Liver (tissue), 9 donors: ENCODE measurements around the gene CIAO3. TPM values are rescaled to one million over a fixed set of nuclear protein-coding genes. Genes with fewer than 3 reads are reported as not detected.

Experiments used
- DNase-seq: peaks from one replicate; pipeline ENCODE4 v3.0.0-alpha.2; 2017; ENCODE audit warnings: low spot score
- H3K27ac ChIP-seq, 2 donors: one replicate each; pipeline ENCODE4 v1.7.0; 2013; ENCODE audit warnings: inconsistent platforms in 2 of 2, low read length in 2 of 2, control low read depth in 1 of 2, low read depth in 1 of 2, mild to moderate bottlenecking in 1 of 2
- H3K27me3 ChIP-seq, 4 donors: one replicate each; pipeline versions ENCODE4 v1.6.1 to v1.7.0; 2013; ENCODE audit warnings: low read length in 3 of 4, inconsistent platforms in 1 of 4, mild to moderate bottlenecking in 1 of 4, moderate library complexity in 1 of 4; ENCODE audit not compliant: control insufficient read depth in 4 of 4, insufficient read depth in 4 of 4
- H3K36me3 ChIP-seq, 4 donors: one replicate each; pipeline versions ENCODE4 v1.6.1 to v1.7.0; 2013; ENCODE audit warnings: low read length in 3 of 4, mild to moderate bottlenecking in 3 of 4, low read depth in 1 of 4, moderate library complexity in 1 of 4; ENCODE audit not compliant: control insufficient read depth in 4 of 4, insufficient read depth in 3 of 4
- H3K4me1 ChIP-seq, 4 donors: one replicate each; pipeline versions ENCODE4 v1.6.1 to v1.7.0; 2013; ENCODE audit warnings: low read length in 3 of 4, mild to moderate bottlenecking in 3 of 4, moderate library complexity in 1 of 4; ENCODE audit not compliant: control insufficient read depth in 4 of 4, insufficient read depth in 4 of 4
- H3K4me3 ChIP-seq, 3 donors: one replicate each; pipeline versions ENCODE4 v1.6.1 to v1.7.0; 2013; ENCODE audit warnings: low read length in 3 of 3, control low read depth in 1 of 3, low read depth in 1 of 3, mild to moderate bottlenecking in 1 of 3
- H3K9ac ChIP-seq, 2 donors: one replicate each; pipeline ENCODE4 v1.7.0; 2013; ENCODE audit warnings: low read length in 2 of 2, mild to moderate bottlenecking in 2 of 2, moderate library complexity in 2 of 2, control low read depth in 1 of 2, low read depth in 1 of 2
- H3K9me3 ChIP-seq, 4 donors: one replicate each; pipeline versions ENCODE4 v1.6.1 to v1.7.0; 2013; ENCODE audit warnings: low read length in 3 of 4; ENCODE audit not compliant: control insufficient read depth in 4 of 4
- ATF3 ChIP-seq: IDR thresholded peaks from 2 replicates; pipeline ENCODE4 v1.6.1; 2016; ENCODE audit warnings: antibody characterized with exemption
- EGR1 ChIP-seq, 2 donors: IDR thresholded peaks; 2 replicates each; pipeline ENCODE4 v1.6.1; 2016 to 2018; ENCODE audit warnings: antibody characterized with exemption in 2 of 2, low read depth in 2 of 2
- FOXA2 ChIP-seq: IDR thresholded peaks from 2 replicates; pipeline ENCODE4 v1.6.1; 2016; ENCODE audit warnings: antibody characterized with exemption
- HNF4A ChIP-seq, 2 donors: conservative IDR thresholded peaks; 2 replicates each; pipeline ENCODE4 v1.6.1; 2016; ENCODE audit warnings: antibody characterized with exemption in 2 of 2, mild to moderate bottlenecking in 2 of 2
- JUND ChIP-seq, 2 donors: IDR thresholded peaks; 2 replicates each; pipeline ENCODE4 v1.6.1; 2016; ENCODE audit warnings: antibody characterized with exemption in 2 of 2
- NR2F2 ChIP-seq: IDR thresholded peaks from 2 replicates; pipeline ENCODE4 v1.6.1; 2016; ENCODE audit warnings: antibody characterized with exemption
- REST ChIP-seq: IDR thresholded peaks from 2 replicates; pipeline ENCODE4 v1.6.1; 2016; ENCODE audit warnings: antibody characterized with exemption, mild to moderate bottlenecking
- SP1 ChIP-seq: IDR thresholded peaks from 2 replicates; pipeline ENCODE4 v1.6.1; 2018; ENCODE audit warnings: antibody characterized with exemption, mild to moderate bottlenecking
- TAF1 ChIP-seq: conservative IDR thresholded peaks from 2 replicates; pipeline ENCODE4 v1.6.1; 2016; ENCODE audit warnings: antibody characterized with exemption, mild to moderate bottlenecking
- WGBS: extraction: QIAGEN DNeasy Blood & Tissue Kit; methylation state at CpG from one replicate; pipeline ENCODE4 v1.1.7; 2013; 5-methylcytosine and 5-hydroxymethylcytosine counted together
- polyA plus RNA-seq, 2 donors: library from polyadenylated mRNA; stranded (reverse) in 1 of 2; unstranded in 1 of 2; fragments of 200-250 nt in 1 of 2; fragments of >200 nt in 1 of 2; fragmentation: Nextera tagmentation in 1 of 2; extraction: Ambion mirVana in 1 of 2; gene quantifications; one replicate each; pipeline versions ENCODE4 v1.2.1 to v1.2.3, GENCODE V29; 2013 to 2015
- total RNA-seq, 2 donors: library from RNA; depleted of rRNA; stranded (reverse); fragments of >200 nt; gene quantifications; one replicate each; pipeline ENCODE4 v1.2.3, GENCODE V29; 2014
- TF ChIP-seq, protein P1 (sequence below): fragments of 150-350 bp; IDR thresholded peaks from 2 replicates; pipeline ENCODE4 v1.5.1; 2017; ENCODE audit warnings: improper control_type of control experiment, low read depth, low read length; ENCODE audit not compliant: missing input control
- TF ChIP-seq, protein P2 (sequence below): IDR thresholded peaks from 2 replicates; pipeline ENCODE4 v1.6.1; 2016; ENCODE audit warnings: antibody characterized with exemption
- donor health status: healthy.
- donor health status: healthy.
- donor health status: healthy.
- donor health status: healthy.
- donor health status: healthy.

CIAO3 gene
- total and polyA plus RNA-seq, 4 donors, result 13.2 to 24.3 (median 16.5) TPM

DNA sequence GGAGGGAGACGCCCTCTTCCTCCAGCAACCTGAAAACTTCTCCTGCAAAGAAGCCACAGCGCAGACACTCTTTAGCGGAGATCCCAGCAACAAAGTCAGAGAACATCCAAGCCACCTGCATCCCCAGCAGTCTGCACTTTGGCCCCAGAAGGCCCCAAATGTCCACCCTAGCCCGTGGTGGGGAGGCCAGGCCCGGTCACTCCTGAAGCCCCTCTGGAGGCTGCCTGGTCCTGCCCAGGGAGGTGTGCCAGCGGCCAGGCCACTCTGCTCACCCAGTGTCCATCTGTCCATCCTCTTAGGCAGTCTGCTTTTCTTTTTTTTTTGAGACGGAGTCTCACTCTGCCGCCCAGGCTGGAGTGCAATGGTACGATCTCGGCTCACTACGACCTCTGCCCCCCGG is 8.5 kb downstream of the CIAO3 start:
- Histone ChIP-seq H3K9me3 (no peaks in the 10 kb centered on the region), H3K36me3 (peaks cover 9 to 52% (median 12%) of the 10 kb centered on the region in 4 donors), H3K4me3 (no peak overlapping the region), H3K9ac (no peak overlapping the region), H3K27me3 (peaks cover 0 to 1% (median 0%) of the 10 kb centered on the region in 4 donors), H3K4me1 (peaks cover 5 to 11% (median 7%) of the 10 kb centered on the region in 4 donors), H3K27ac (no peak overlapping the region)
- TF ChIP-seq FOXA2, result no peak
- no peak for TF ChIP-seq EGR1 (IDR thresholded peaks at IDR 0.05; ENCODE audit: low read depth in 2 of 2)
- TF ChIP-seq, protein P1, sequence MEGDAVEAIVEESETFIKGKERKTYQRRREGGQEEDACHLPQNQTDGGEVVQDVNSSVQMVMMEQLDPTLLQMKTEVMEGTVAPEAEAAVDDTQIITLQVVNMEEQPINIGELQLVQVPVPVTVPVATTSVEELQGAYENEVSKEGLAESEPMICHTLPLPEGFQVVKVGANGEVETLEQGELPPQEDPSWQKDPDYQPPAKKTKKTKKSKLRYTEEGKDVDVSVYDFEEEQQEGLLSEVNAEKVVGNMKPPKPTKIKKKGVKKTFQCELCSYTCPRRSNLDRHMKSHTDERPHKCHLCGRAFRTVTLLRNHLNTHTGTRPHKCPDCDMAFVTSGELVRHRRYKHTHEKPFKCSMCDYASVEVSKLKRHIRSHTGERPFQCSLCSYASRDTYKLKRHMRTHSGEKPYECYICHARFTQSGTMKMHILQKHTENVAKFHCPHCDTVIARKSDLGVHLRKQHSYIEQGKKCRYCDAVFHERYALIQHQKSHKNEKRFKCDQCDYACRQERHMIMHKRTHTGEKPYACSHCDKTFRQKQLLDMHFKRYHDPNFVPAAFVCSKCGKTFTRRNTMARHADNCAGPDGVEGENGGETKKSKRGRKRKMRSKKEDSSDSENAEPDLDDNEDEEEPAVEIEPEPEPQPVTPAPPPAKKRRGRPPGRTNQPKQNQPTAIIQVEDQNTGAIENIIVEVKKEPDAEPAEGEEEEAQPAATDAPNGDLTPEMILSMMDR, result no peak
- TF ChIP-seq HNF4A (conservative IDR thresholded peaks at IDR 0.05), result no peak
- DNase-seq, result no peak
- 96% methylated on average over 12 of the region's 12 CpGs for WGBS

GRCh38 chr16:730666-731509 is 9.9 kb downstream of the CIAO3 start:
- Histone ChIP-seq H3K27me3 (peaks cover 0 to 2% (median 0%) of the 10 kb centered on the region in 4 donors), H3K9ac (no peak overlapping the region), H3K4me1 (peaks cover 8 to 19% (median 11%) of the 10 kb centered on the region in 4 donors), H3K4me3 (no peak overlapping the region), H3K27ac (no peak overlapping the region), H3K9me3 (no peaks in the 10 kb centered on the region), H3K36me3 (peaks cover 2 to 40% (median 9%) of the 10 kb centered on the region in 4 donors)
- no peak for DNase-seq
- 92% methylated on average over 22 of the region's 22 CpGs for WGBS
- TF ChIP-seq ATF3 (no peak), TAF1 (no peak), JUND (IDR thresholded peaks at IDR 0.05) (no peak), NR2F2 (no peak), FOXA2 (no peak), SP1 (no peak), REST (no peak)
- TF ChIP-seq, protein P2, sequence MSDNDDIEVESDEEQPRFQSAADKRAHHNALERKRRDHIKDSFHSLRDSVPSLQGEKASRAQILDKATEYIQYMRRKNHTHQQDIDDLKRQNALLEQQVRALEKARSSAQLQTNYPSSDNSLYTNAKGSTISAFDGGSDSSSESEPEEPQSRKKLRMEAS, result no peak
